ENCODE measurements around the gene SNX2.

DNA sequence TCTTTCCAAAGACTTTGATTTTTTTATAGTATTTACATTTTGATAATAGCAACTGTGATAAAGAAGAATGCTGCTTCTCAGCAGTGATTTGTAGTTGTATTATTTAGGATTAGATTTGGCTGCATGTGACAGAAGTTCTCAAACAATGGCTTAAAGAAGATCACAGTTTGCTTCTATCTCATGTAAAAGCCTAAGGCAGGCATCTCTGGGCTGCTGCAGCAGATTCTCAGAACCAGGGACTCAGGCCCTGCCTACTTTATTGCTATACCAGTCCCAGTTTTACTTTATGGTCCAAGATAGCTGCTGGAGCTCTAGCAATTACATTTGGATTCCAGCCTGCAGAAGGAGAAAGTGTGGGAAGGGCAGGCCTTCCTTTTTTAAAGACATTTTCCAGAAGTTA lies 8.8 kb upstream of the SNX2 start:
- TF ChIP-seq, protein P1, sequence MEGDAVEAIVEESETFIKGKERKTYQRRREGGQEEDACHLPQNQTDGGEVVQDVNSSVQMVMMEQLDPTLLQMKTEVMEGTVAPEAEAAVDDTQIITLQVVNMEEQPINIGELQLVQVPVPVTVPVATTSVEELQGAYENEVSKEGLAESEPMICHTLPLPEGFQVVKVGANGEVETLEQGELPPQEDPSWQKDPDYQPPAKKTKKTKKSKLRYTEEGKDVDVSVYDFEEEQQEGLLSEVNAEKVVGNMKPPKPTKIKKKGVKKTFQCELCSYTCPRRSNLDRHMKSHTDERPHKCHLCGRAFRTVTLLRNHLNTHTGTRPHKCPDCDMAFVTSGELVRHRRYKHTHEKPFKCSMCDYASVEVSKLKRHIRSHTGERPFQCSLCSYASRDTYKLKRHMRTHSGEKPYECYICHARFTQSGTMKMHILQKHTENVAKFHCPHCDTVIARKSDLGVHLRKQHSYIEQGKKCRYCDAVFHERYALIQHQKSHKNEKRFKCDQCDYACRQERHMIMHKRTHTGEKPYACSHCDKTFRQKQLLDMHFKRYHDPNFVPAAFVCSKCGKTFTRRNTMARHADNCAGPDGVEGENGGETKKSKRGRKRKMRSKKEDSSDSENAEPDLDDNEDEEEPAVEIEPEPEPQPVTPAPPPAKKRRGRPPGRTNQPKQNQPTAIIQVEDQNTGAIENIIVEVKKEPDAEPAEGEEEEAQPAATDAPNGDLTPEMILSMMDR (IDR thresholded peaks at IDR 0.05), result no peak
- TF ChIP-seq POLR2A (IDR thresholded peaks at IDR 0.05), result no peak
